Suprapubic skin (tissue), 4 donors: Measurements from ENCODE around the gene CTPS1.

Experiments
- CTCF ChIP-seq, 2 donors: fragments of 200-600 bp in 1 of 2; fragments of 450-650 bp in 1 of 2; sonication (generic) in 1 of 2; IDR thresholded peaks; one replicate each; pipeline ENCODE4 v1.5.1; 2016 to 2019; ENCODE audit warnings: antibody characterized with exemption in 2 of 2, mild to moderate bottlenecking in 1 of 2, moderate library complexity in 1 of 2
- EP300 ChIP-seq: sonication (generic); formaldehyde crosslinking; IDR thresholded peaks from one replicate; pipeline ENCODE4 v1.6.1; 2017; ENCODE audit warnings: antibody characterized with exemption
- POLR2A ChIP-seq, 2 donors: fragments of 450-650 bp; IDR thresholded peaks; one replicate each; pipeline ENCODE4 v1.6.1; 2017; ENCODE audit warnings: antibody characterized with exemption in 2 of 2, mild to moderate bottlenecking in 2 of 2, moderate library complexity in 2 of 2
- POLR2AphosphoS5 ChIP-seq, 3 donors: sonication (generic); formaldehyde crosslinking; IDR thresholded peaks; one replicate each; pipeline ENCODE4 v1.6.1; 2017; ENCODE audit warnings: antibody characterized with exemption in 3 of 3

- TF ChIP-seq POLR2A (IDR thresholded peaks at IDR 0.05) (no peak), CTCF (IDR thresholded peaks at IDR 0.05) (no peak), EP300 (no peak), POLR2AphosphoS5 (IDR thresholded peaks at IDR 0.05) (no peak)
Observed at GRCh38 chr1:40974945-40975344, 4.6 kb upstream of the CTPS1 start.
